HEK293 (cell line): ENCODE data around the gene TMEM174.

Source experiments
- CTCF ChIA-PET: fragments of 350-600 bp; formaldehyde crosslinking; extraction: SDS; loops from one replicate; lab custom pipeline; 2021; ENCODE audit warnings: antibody characterized with exemption; lab: Yijun Ruan, JAX
- POLR2A ChIA-PET: fragments of 300-600 bp; formaldehyde crosslinking; extraction: SDS; loops from one replicate; lab custom pipeline; 2020; ENCODE audit warnings: antibody characterized with exemption, inconsistent platforms; lab: Yijun Ruan, JAX
- H3K27ac ChIP-seq: fragments of 200-500 bp; sonication (Bioruptor generic); 2 replicates; pipeline ENCODE4 v1.5.1; 2014; ENCODE audit warnings: low read depth, low read length, control low read depth, inconsistent platforms; ENCODE audit errors: extremely low read depth
- H3K36me3 ChIP-seq, 2 experiments: fragments of 200-500 bp in 1 of 2; sonication (Bioruptor generic) in 1 of 2; 1 replicate in 1 of 2; 2 replicates in 1 of 2; pipeline ENCODE4 v1.5.1; 2014 to 2017; ENCODE audit warnings: inconsistent platforms in 2 of 2, low read length in 2 of 2; ENCODE audit not compliant: control insufficient read depth in 2 of 2, insufficient read depth in 1 of 2
- H3K4me1 ChIP-seq: fragments of 200-500 bp; sonication (Bioruptor generic); 2 replicates; pipeline ENCODE4 v1.5.1; 2014; ENCODE audit warnings: mild to moderate bottlenecking, low read length, inconsistent platforms; ENCODE audit not compliant: control insufficient read depth, insufficient read depth
- H3K4me3 ChIP-seq: 2 replicates; pipeline ENCODE4 v1.5.1; 2011; ENCODE audit warnings: low read depth, mild to moderate bottlenecking, control low read depth, low read length, moderate library complexity
- H3K9me3 ChIP-seq: fragments of 200-500 bp; sonication (Bioruptor generic); 2 replicates; pipeline ENCODE4 v1.5.1; 2014; ENCODE audit warnings: low read depth, low read length, inconsistent platforms; ENCODE audit not compliant: control insufficient read depth, insufficient read depth
- KLF10 ChIP-seq: fragments of 450-650 bp; IDR thresholded peaks from 2 replicates; pipeline ENCODE4 v1.5.1; 2018; ENCODE audit warnings: missing biosample characterization, mild to moderate bottlenecking, missing genetic modification characterization
- OVOL3 ChIP-seq: fragments of 450-650 bp; formaldehyde crosslinking; IDR thresholded peaks from 2 replicates; pipeline ENCODE4 v1.5.1; 2016; ENCODE audit warnings: missing biosample characterization, missing genetic modification characterization
- PRDM10 ChIP-seq: fragments of 450-650 bp; formaldehyde crosslinking; IDR thresholded peaks from 2 replicates; pipeline ENCODE4 v1.5.1; 2016; ENCODE audit warnings: missing biosample characterization, missing genetic modification characterization
- PRDM4 ChIP-seq: fragments of 450-650 bp; formaldehyde crosslinking; IDR thresholded peaks from 2 replicates; pipeline ENCODE4 v1.5.1; 2017; ENCODE audit warnings: missing biosample characterization, missing genetic modification characterization
- SCRT2 ChIP-seq: fragments of 450-650 bp; formaldehyde crosslinking; IDR thresholded peaks from 2 replicates; pipeline ENCODE4 v1.5.1; 2016; ENCODE audit warnings: missing biosample characterization, missing genetic modification characterization
- WT1 ChIP-seq: fragments of 450-650 bp; formaldehyde crosslinking; IDR thresholded peaks from 2 replicates; pipeline ENCODE4 v1.5.1; 2016; ENCODE audit warnings: missing biosample characterization, missing genetic modification characterization
- ZBTB48 ChIP-seq: fragments of 450-650 bp; formaldehyde crosslinking; IDR thresholded peaks from 2 replicates; pipeline ENCODE4 v1.5.1; 2016; ENCODE audit warnings: missing biosample characterization, missing genetic modification characterization
- ZBTB49 ChIP-seq: fragments of 450-650 bp; formaldehyde crosslinking; IDR thresholded peaks from 2 replicates; pipeline ENCODE4 v1.5.1; 2016; ENCODE audit warnings: missing biosample characterization, missing genetic modification characterization, low read depth
- ZBTB8A ChIP-seq: fragments of 450-650 bp; formaldehyde crosslinking; IDR thresholded peaks from 2 replicates; pipeline ENCODE4 v1.5.1; 2016; ENCODE audit warnings: missing biosample characterization, missing genetic modification characterization
- ZNF169 ChIP-seq: fragments of 450-650 bp; formaldehyde crosslinking; IDR thresholded peaks from 2 replicates; pipeline ENCODE4 v1.5.1; 2016; ENCODE audit warnings: missing biosample characterization, missing genetic modification characterization
- ZNF174 ChIP-seq: fragments of 450-650 bp; formaldehyde crosslinking; IDR thresholded peaks from 2 replicates; pipeline ENCODE4 v1.5.0; 2017; ENCODE audit warnings: missing biosample characterization, mild to moderate bottlenecking, missing genetic modification characterization
- ZNF18 ChIP-seq: fragments of 450-650 bp; formaldehyde crosslinking; IDR thresholded peaks from 2 replicates; pipeline ENCODE4 v1.5.1; 2016; ENCODE audit warnings: missing biosample characterization, missing genetic modification characterization
- ZNF19 ChIP-seq: fragments of 450-650 bp; formaldehyde crosslinking; IDR thresholded peaks from 2 replicates; pipeline ENCODE4; 2016; ENCODE audit warnings: missing biosample characterization, missing genetic modification characterization, low read depth
- ZNF248 ChIP-seq: fragments of 450-650 bp; formaldehyde crosslinking; IDR thresholded peaks from 2 replicates; pipeline ENCODE4 v1.5.1; 2017; ENCODE audit warnings: missing biosample characterization, missing genetic modification characterization
- ZNF354C ChIP-seq: fragments of 450-650 bp; formaldehyde crosslinking; IDR thresholded peaks from 2 replicates; pipeline ENCODE4 v1.5.1; 2016; ENCODE audit warnings: missing biosample characterization, missing genetic modification characterization, low read depth, borderline replicate concordance
- ZNF423 ChIP-seq: fragments of 450-650 bp; formaldehyde crosslinking; IDR thresholded peaks from 2 replicates; pipeline ENCODE4 v1.5.1; 2016; ENCODE audit warnings: missing biosample characterization, missing genetic modification characterization
- ZNF433 ChIP-seq: fragments of 450-650 bp; formaldehyde crosslinking; IDR thresholded peaks from 2 replicates; pipeline ENCODE4 v1.5.1; 2016; ENCODE audit warnings: missing biosample characterization, missing genetic modification characterization, low read depth
- ZNF473 ChIP-seq: fragments of 450-650 bp; formaldehyde crosslinking; IDR thresholded peaks from 2 replicates; pipeline ENCODE4 v1.5.1; 2017; ENCODE audit warnings: missing biosample characterization, missing genetic modification characterization
- ZNF558 ChIP-seq: fragments of 450-650 bp; formaldehyde crosslinking; IDR thresholded peaks from 2 replicates; pipeline ENCODE4 v1.5.1; 2016; ENCODE audit warnings: missing biosample characterization, missing genetic modification characterization
- ZNF664 ChIP-seq: fragments of 450-650 bp; formaldehyde crosslinking; IDR thresholded peaks from 2 replicates; pipeline ENCODE4 v1.5.1; 2016; ENCODE audit warnings: missing biosample characterization, missing genetic modification characterization
- ZNF830 ChIP-seq: fragments of 450-650 bp; IDR thresholded peaks from 2 replicates; pipeline ENCODE4 v1.5.0; 2018; ENCODE audit warnings: missing biosample characterization, missing genetic modification characterization, low read depth, mild to moderate bottlenecking, moderate library complexity
- ZSCAN16 ChIP-seq: fragments of 450-650 bp; formaldehyde crosslinking; IDR thresholded peaks from 2 replicates; pipeline ENCODE4 v1.5.1; 2016; ENCODE audit warnings: missing biosample characterization, missing genetic modification characterization
- ZSCAN23 ChIP-seq: fragments of 450-650 bp; formaldehyde crosslinking; IDR thresholded peaks from 2 replicates; pipeline ENCODE4 v1.5.1; 2016; ENCODE audit warnings: missing biosample characterization, missing genetic modification characterization
- TF ChIP-seq, protein P1 (sequence below): fragments of 450-650 bp; formaldehyde crosslinking; IDR thresholded peaks from 2 replicates; pipeline ENCODE4 v1.5.1; 2017; ENCODE audit warnings: missing biosample characterization, missing genetic modification characterization

The TMEM174 gene

GRCh38 chr5:73196201-73196600 is 23.2 kb downstream of the TMEM174 start (continued):
- TF ChIP-seq, protein P1, sequence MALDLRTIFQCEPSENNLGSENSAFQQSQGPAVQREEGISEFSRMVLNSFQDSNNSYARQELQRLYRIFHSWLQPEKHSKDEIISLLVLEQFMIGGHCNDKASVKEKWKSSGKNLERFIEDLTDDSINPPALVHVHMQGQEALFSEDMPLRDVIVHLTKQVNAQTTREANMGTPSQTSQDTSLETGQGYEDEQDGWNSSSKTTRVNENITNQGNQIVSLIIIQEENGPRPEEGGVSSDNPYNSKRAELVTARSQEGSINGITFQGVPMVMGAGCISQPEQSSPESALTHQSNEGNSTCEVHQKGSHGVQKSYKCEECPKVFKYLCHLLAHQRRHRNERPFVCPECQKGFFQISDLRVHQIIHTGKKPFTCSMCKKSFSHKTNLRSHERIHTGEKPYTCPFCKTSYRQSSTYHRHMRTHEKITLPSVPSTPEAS (tag by site-specific recombination): no peak
- no peak for TF ChIP-seq ZNF423
- TF ChIP-seq ZSCAN16 (tag by site-specific recombination): no peak
- TF ChIP-seq ZSCAN23 (tag by site-specific recombination): no peak
- no peak for TF ChIP-seq OVOL3 (tag by site-specific recombination)
- no peak for TF ChIP-seq PRDM4 (tag by site-specific recombination)
- TF ChIP-seq ZNF248: no peak
- no peak for TF ChIP-seq ZBTB48 (tag by site-specific recombination)
- TF ChIP-seq WT1 (tag by site-specific recombination): no peak
- no peak for TF ChIP-seq ZBTB49
- no peak for TF ChIP-seq ZNF19 (tag by site-specific recombination)

- Histone ChIP-seq H3K9me3 (no peaks in the 10 kb centered on the region), H3K4me3 (no peak overlapping the region), H3K4me1 (no peaks in the 10 kb centered on the region), H3K27ac (no peak overlapping the region), H3K36me3 (no peaks in the 10 kb centered on the region)
- TF ChIP-seq ZNF169 (tag by site-specific recombination): no peak
- no peak for TF ChIP-seq ZNF174 (tag by site-specific recombination)
- no peak for TF ChIP-seq SCRT2 (tag by site-specific recombination)
- no peak for TF ChIP-seq KLF10 (tag by site-specific recombination)
- no peak for TF ChIP-seq ZNF558 (tag by site-specific recombination)
- no peak for TF ChIP-seq ZNF354C (tag by site-specific recombination)
- TF ChIP-seq ZNF830 (tag by site-specific recombination): no peak
- no peak for TF ChIP-seq ZNF473 (tag by site-specific recombination)
- no peak for TF ChIP-seq OVOL3 (tag by site-specific recombination)
- TF ChIP-seq ZNF18 (tag by site-specific recombination): no peak
- no peak for TF ChIP-seq PRDM10 (tag by site-specific recombination)
- no peak for TF ChIP-seq ZNF664
- no peak for TF ChIP-seq ZBTB8A (tag by site-specific recombination)
- TF ChIP-seq ZNF433 (tag by site-specific recombination): no peak
- ChIA-PET POLR2A (no interaction called here), CTCF (no interaction called here)
Observed at GRCh38 chr5:73197637-73198257, 24.8 kb downstream of the TMEM174 start.
